ENCODE measurements around the gene GRIP2. TPM values are rescaled to one million over a fixed set of nuclear protein-coding genes. Genes with fewer than 3 reads are reported as not detected.

Gene GRIP2
- total RNA-seq, 1 donor from 2014 or later = 0.05 TPM

DNA sequence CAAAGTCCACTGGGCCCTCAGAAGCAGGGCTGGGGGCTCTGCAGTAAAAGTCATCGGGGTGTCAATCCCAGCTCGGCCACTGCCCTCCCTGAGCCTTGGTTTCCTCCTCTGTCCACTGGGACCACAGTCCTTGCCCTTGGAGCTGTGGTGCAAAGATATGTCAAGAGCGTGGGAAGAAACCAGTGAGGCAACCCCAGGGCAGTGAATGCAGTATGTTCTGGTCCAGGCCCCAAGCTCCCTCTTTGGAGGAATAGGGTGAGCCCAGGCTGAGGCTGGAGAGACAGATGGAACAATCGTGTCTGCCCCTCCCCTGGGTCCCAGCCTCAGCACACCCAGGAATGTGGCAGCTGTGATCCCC lies 779 bp downstream of the GRIP2 start:
- no peak for DNase-seq (ENCODE audit: low read depth)

DNA sequence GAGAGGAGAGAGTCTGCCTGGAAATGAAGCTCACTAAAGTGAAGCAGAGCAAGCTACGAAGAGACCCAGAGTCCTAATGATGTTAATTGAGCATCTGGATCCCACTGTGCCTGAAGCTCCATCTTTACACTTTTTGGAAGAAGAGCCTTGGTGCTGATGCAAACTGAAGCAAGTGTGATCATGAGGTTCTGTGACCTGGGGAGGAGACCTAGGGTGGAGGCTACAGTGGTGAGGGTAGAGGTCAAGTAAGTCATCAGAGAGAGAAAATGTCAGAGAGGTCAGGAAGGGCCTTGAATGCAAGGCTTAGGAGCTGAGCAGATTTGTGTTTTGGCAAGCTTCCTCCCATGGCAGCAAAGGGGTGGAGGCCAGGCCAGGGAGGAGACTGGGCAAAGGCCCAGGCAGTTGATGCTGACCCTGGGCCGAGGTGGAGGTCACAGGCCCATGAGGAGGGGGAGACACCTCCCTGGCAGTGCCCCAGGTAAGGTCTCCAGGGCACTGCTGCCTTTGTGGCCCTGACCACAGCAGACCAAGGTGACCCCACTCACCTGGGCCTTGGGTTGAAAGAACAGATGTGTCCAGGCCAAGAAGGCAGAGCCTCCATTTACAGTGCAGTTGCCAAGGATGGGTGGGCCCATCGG lies 1.6 kb downstream of the GRIP2 start:
- no peak for DNase-seq (ENCODE audit: low read depth)

DNA sequence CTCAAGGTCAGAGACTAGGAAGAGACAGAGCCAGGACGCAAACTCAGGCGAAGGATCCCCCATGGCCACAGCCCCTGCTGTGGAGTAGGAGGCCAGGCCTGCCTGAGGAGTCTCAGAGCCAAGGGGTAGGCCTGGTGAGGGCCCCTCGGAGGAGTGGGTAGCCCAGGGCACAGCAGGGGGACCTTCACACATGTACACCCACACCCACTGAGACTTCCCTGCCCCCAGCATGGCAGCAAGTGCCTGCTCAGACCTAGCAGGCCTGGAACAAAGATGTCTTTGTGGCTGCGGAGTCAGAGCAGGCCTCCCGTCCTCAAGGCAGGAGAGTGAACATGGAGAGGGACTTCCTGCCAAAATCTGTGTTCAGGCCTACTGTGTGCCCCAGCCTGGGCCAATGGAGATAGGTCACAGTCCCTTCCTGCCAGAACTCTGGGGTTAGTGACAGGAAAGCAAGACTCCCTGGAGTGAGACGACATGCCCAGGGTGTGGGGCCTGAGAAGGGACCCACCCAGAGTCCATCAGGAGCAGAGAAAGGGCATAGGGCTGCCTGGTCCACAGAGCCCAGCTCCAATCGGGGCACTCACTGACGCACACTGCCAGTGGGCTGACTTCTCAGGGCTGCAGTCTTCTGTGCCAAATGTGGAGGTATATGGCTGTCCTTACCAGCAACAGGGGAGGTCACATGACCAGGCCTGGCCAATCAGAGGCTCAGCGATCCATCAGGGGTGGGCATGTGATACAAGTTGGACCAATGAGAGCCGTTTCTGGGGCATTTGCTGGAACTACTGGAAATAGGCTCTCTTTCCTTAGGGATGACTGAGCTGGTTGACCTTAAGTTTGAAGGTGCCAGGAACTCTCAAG lies 2.3 kb downstream of the GRIP2 start:
- no peak for DNase-seq (ENCODE audit: low read depth)

DNA sequence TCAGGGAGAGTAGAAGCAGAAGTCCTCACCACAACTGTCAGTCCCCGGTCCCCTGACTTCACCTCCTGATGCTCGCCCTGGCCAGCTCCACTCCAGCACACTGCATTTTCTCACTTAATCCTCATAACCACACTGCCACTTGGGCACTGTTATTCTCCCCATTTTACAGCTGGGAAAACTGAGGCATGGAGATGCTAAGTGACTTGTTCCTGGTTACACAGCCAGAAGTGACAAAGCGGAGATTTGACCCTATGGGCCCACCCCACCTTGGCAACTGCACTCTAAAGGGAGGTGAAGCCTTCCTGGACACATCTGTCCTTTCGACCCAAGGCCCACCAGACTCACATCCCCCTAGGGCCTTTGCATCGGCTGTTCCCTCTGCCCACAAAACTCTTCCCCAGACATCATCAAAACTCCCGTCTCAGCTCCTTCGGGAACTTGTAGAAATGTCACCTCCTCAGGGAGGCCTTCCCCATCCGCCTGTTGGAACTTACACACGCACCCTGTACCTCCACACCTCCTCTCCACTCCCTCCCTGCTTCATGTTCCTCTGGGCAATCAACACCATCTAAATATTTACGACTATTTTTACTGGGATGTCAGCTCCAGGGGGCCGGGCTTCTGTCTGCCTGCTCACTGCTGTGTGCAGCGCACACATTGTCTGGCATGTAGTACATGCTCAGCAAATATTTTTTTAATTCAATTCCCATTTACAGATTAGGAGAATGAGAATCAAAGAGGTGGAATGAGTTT lies 3.1 kb downstream of the GRIP2 start:
- DNase-seq (ENCODE audit: low read depth) = no peak

DNA sequence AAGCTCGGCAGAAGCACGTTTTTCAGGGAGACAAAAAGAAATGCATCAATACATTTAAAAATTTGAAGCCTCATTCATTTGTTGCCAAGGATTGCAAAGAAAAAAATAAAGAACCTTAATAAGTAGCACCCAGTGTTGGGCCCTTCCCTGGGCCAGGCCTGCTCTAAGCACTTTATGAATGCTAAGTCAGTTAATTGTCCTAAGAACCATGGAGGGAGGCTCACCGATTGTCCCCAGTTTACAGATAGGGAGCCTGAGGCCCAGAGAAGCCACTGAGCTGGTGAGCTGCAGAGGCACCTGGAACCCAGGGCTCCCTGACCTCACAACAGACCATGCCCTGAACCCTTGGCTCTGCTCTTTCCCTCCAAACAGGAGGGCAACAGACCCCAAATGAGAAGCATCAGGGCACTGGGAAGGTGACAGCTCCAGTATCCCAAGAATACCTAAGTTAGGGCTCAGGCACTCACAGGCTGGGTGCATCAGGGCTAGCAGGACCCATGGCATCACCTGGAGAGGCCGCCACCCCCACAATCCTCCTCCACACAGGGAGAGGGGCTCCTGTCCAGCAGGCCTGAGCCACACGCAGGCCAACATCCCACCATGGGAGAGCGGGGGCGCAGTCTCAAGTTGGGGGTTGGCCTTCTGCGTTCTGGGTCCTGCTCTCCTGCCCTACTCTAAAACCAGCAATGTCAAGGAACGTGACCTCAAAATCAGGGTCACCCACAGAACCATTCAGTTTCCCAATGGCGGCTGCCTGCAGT lies 3.9 kb downstream of the GRIP2 start:
- DNase-seq (ENCODE audit: low read depth) = no peak

DNA sequence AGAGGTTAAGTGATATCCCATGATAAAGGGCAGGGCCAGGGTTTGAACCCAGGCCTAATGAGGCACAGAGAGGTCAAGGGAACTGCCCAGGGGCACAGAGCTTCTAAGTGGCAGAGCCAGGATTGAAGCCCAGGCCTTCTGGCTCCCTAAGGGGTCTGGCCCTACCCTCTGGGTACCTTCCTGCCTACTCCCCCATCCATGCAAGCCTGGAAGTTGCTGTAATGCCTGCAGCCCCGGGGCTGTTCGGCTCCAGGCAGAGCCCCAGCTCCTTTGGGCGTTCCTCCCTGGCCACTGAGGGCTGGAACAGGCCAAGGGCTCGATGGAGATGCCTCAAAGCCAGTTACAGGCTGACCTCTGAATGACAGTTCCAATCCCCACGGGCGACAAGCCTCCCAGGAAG lies 4.5 kb downstream of the GRIP2 start:
- DNase-seq (ENCODE audit: low read depth) = no peak

DNA sequence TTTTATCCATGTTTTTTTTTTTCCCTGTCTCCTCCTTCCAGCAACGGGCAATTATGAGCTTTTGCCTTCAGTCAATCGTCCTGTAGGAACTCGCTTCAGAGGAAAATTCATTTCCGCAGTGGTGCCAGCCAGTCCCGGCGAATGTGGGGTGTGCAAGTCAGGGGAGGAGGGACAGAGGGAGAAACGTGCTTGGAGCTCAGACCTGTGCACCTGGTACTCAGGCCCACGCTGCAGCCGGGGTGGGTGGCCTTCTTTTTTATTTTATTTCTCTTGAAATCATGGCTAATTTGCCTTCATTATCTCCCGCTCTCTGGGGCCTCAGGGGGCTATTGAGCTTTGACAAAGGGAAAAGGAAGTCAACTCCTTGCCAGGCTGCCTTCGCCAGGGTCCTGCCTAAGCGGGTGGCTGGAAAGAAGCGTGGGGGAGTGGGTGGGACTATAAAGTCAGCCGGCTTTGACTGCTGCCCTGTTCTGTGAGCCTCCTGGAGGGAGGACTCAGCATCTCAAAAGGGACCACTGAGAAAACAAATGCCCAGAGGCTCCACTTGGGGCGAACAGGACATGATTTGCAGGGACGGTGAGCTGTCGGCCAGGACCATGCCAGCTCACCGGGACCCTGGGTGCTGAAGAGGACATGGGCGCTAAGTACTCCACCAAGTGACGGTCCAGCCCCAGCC lies 5.5 kb downstream of the GRIP2 start:
- DNase-seq (ENCODE audit: low read depth) = no peak

DNA sequence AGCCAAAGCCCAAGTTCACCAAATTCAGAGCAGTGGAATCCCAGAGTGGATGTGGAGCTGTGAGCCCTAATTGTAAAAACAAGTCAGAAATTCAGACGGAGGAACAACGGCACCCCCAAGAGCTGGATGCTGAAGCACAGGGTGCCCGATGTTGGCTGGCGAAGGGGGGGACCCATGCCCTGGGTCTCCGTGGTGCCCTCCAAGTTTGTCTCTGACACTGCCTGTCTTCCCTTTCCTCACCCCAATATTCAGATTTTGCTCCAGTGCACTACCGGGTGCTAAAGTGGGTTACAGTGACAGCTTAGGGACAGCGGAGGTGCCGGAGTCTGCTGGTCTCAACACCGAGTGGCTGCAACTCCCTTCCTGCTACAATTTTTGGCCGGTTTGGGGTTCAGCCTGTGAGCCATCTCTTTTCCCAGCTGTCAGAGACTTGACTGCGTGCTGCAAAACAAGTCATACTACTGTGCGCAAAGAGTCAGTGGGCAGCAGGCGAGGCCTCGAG lies 6.6 kb downstream of the GRIP2 start:
- no peak for DNase-seq (ENCODE audit: low read depth)

DNA sequence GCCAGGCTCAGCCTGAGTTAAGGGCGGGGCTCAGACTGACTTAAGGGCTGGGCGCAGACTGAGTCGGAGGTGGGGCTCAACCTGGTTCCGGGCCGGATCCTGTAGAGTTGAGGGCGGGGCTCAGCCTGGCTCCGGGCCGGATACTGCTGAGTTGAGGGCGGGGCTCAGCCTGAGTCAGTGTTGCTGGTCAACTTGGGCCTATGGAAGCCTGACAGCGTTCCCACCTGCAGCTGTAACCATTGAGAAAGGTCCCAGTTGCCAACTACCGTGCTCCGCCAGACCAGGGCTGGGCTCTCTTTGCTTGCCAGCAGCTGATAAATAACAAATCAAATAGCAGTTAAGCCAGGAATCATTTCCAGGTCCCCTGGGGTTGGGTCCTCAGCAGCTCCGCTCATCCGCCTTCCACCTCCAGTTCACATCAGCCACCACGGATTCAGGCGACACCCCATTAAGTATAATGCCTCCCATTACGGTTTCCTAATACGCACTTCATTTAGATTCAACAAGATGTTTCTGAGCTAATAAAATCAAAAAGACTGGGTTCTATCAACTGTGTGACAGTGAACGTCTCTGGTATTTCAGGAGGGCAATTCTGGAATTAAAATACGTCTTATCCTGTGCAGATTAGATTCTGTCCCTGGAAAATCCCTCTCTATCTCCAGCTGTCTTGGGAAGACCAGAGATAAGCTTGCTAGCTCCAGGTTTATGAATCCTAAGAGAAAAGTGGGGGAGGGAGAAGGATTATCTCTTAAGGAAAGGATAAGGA lies 7.3 kb downstream of the GRIP2 start:
- no peak for DNase-seq (ENCODE audit: low read depth)

DNA sequence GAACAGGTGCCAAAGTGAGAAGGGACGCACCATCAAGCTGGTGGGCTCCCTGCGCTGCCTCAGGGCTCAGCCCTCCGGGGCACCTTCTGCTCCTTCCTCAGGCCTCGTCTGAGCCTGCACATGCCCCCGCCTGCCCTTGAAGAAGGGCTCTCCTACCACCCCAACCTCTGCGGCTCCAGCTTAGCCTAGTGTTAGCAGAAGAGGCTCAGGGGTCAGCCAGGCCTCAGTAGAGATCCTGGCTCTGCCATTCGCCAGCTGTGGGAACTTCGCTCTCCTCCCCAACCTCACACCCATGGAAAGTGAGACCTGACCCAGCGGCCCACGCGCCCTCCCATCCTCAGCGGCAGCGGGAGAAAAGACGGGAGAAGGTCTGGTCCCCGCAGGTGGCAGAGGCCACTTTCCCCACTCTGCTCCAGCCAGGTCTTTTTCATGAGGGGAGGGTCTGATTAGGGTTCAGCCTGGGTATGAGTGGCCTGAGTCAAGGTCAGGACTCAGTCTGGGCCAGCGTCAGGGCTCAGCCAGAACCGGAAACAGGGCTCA lies 8.2 kb downstream of the GRIP2 start:
- DNase-seq (ENCODE audit: low read depth) = no peak

DNA sequence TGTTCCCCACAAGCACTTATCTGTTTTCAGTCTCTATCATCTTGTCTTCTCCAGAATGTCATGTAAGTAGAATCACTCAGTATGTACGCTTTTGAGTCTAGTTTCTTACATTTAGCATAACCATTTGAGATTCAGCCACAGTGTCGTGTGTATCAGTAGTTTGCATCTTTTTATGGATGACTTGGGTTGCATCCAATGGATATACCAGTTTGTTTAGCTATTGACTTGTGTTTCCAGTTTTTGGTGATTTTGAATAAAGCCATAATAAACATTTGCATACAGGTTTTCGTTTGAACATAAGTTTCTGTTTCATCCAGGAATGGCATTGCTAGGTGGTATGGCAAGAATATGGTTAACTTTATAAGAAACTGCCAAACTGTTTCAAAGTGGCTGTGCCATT lies 12.1 kb downstream of the GRIP2 start:
- DNase-seq (ENCODE audit: low read depth) = no peak

DNA sequence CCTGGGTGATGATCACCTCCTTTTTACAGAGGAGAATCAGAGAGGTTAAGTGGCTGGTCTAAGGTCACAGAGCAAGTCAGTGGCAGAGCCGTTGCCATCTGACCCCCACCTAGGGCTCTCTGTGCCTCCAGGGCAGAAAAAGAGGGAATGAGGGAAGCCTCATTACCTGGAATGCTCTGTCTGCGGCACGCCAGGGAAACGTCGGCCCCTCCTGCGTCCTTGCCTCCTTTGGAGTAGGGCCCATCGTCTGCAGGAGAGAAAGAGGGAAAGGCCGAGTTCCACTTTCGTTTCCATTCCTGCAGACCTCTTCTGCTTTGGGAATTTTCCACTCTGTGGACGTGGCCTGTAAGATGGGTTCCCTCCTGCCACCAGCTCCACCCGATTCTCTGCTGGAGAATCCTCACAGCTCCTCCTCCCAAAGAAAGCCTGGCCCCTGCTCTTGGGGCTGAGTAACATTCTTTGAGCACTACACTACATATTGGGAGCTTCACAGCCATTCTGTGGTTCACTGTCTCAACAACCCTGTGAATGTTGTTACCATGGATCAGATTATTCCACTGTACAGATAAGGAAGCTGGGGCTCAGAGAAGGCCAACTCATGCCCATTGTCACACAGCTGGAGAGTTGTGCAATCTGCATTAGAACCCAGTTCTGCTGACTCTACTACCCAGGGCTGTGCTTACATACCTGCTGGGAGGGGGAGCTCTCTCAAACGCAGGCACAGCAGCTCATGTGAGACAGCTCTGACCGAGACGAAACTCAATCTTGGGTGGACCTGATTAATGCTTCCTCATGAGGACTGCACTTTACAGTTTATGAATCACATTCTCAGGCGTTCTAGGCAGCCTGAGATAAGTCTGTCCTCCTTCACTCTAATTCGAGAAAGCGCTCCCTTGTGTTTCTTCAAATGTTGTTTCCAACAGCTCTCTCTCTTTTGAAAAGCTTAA lies 14.2 kb downstream of the GRIP2 start:
- no peak for DNase-seq (ENCODE audit: low read depth)

DNA sequence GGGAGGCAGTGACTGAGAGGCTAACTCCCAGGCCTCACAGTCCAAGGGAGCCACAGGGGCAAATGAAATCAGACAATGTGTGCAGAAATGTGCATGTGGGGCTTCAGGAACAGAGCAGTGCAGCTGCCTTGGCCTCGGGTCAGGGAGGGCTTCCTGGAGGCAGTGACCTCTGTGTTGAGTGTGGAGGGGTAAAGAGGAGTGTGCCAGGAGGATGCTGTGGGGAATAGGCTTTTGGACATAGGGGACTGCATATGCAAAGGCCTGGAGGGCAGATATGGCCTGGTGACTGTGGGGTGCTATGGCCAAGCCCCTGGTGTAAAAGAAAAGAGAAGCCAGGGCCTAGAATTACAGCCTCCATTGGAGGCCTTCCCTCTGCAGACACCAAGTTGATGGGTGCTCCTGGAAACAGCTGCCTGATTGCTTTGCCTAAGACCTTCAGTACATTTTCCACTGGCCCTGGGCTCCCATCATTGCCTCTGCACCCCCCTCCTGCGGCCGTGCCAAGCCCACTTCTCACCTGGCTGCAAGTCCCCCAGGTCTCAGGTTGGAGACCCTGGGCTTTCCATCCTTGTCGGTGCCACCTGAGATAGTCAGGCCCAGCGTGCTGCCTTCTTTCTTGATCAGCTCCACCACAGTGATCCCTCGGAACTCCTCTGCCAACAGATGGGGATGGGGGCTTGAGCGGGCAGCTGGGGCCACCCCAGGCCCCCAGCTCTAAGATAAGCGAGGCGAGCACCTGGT lies 15.1 kb downstream of the GRIP2 start:
- no peak for DNase-seq (ENCODE audit: low read depth)

DNA sequence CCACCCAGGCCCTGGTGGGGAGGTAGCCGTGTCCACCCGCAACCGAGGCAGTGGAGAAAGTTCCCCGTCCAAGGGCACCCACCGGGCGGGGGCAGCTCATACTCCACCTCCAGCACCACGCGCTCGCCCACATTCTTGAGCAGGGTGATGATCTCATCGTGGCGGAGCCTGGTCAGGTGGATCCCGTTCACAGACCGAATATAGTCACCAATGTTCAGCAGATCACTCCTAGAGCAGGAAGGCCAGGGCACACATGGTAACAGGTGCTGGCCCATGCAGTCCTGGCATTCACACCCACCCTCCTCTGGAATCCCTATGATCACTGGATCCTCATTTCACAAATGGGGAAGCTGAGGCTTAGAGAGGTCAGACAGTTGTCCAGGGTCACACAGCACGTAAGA lies 15.8 kb downstream of the GRIP2 start:
- no peak for DNase-seq (ENCODE audit: low read depth)

DNA sequence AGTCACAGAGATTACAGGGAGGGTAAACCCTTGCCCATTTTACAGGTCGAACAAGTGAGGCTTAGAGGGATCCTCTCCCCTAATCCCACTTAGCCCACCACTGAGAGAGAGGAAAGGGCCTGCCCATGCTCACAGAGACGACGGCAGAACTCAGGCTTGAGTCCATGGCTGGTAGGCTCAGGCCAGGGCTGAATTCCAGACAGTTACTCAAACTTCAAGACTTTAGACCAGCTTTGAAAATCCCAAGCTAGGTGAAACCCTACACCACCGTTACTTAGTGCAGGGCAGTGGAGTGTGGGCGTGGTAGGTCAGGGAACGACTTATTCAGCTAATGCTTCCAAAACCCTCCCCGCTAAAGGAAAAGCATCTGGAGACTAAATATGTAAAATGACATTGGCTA lies 16.4 kb downstream of the GRIP2 start:
- DNase-seq (ENCODE audit: low read depth) = no peak

DNA sequence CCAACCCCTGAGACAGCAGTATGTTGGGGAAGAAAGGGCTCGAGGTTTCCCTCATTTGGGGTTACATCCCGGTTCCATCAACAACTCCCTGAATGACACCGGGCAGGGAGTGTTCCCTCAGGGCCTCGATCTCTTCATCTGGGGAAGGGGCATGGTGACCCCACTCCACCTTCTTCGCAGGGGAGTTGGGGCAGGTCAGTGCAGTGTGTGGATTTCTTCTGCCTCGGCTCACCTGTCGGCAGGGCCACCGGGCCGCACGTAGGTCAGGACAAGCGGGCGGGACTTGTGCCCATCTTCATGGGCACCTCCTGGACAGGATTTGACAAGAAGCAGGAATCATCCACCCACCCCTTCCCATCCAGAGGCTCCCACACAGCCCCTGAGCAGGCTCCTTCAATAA lies 17.4 kb downstream of the GRIP2 start:
- no peak for DNase-seq (ENCODE audit: low read depth)

DNA sequence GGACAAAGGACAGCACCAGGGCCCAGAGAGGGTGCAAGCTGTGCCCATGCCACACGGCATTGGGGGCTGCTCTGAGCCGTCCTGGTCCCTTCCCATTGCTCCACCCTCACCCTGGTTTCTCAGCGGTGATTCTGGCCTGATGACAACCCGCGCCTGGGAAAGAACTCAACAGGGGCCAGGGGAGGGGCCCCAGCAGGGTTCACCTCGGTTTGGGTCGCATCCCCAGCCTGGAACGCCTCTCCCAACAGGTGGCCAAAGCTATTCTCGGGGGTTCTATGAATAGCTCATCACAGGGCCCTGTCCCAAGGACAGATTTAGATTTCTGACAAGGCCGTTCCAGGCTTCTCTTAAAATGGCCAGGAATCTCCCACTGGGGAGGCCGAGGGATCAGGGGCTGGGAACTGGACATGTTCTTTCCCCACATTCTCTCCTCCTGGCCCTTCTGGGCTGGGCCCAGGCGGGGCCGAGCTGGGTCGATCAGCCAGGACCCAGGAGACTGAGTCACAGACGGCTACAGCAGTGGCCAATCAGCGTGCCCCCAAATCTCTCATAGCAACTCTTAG lies 17.9 kb downstream of the GRIP2 start:
- DNase-seq (ENCODE audit: low read depth) = no peak

DNA sequence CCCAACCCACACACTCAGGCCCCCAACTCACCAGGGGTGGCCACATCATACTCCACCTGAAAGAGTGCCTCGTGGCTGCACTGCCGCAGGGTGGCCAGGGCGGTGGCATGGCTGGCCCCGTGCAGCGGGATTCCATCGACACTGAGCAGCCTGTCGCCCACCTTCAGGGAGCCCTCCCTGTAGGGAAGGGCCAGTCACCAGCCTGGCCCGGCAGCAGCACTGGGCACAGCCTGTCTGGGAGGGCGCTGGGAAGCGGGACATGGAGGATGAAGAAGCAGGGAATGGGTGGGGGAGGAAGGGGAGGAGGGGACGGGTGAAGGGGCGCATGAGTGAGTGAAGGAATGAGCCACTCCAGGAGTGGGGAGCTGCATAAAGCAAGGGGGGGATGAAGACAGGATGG lies 18.5 kb downstream of the GRIP2 start:
- no peak for DNase-seq (ENCODE audit: low read depth)

All from renal cortical epithelial cell (primary cell).